Superior temporal gyrus (tissue), 1 donor: ENCODE data around the gene DPM2.

ENCODE experiments used
- DNase-seq: peaks from one replicate; pipeline ENCODE4 v3.0.0-alpha.2; 2016; ENCODE audit errors: extremely low spot score

DPM2 gene

GRCh38 chr9:127936347-127936852 lies 1.3 kb downstream of the DPM2 start:
- DNase-seq: no peak

GRCh38 chr9:127935765-127936221 lies 1.9 kb downstream of the DPM2 start:
- DNase-seq: no peak

GRCh38 chr9:127934986-127935385 lies 2.7 kb downstream of the DPM2 start:
- no peak for DNase-seq

GRCh38 chr9:127934248-127934647 lies 3.4 kb downstream of the DPM2 start:
- no peak for DNase-seq

- no peak for DNase-seq
Measured at GRCh38 chr9:127931092-127931881, 6.4 kb downstream of the DPM2 start.

- DNase-seq: peak; percentile 84
Measured at GRCh38 chr9:127930231-127931091, 7.2 kb downstream of the DPM2 start, which contains the start of gene PIP5KL1. PIP5KL1 (minus strand) TSS chr9:127930777; CDS start chr9:127930752, 25 bp downstream.

- DNase-seq: no peak
Measured at GRCh38 chr9:127929625-127929979, 8.1 kb downstream of the DPM2 start.

- no peak for DNase-seq
Measured at GRCh38 chr9:127928676-127929624, 8.7 kb downstream of the DPM2 start.

GRCh38 chr9:127927988-127928675 lies 9.5 kb downstream of the DPM2 start:
- DNase-seq: no peak

GRCh38 chr9:127927201-127927987 lies 10.3 kb downstream of the DPM2 start:
- no peak for DNase-seq

GRCh38 chr9:127926906-127927200 lies 10.8 kb downstream of the DPM2 start:
- DNase-seq: no peak

GRCh38 chr9:127925959-127926905 lies 11.4 kb downstream of the DPM2 start:
- no peak for DNase-seq

- no peak for DNase-seq
Measured at GRCh38 chr9:127924736-127925444, 12.8 kb downstream of the DPM2 start.

- DNase-seq: no peak
Measured at GRCh38 chr9:127923771-127924170, 13.9 kb downstream of the DPM2 start.

GRCh38 chr9:127923046-127923445 lies 14.6 kb downstream of the DPM2 start:
- no peak for DNase-seq

- peak; percentile 79 for DNase-seq
Measured at GRCh38 chr9:127921557-127922120, 16.0 kb downstream of the DPM2 start.

- DNase-seq: no peak
Measured at GRCh38 chr9:127920794-127921193, 16.9 kb downstream of the DPM2 start.

- no peak for DNase-seq
Measured at GRCh38 chr9:127919253-127919815, 18.3 kb downstream of the DPM2 start.
